Measurements from ENCODE around the gene ITGB2. TPM values are rescaled to one million over a fixed set of nuclear protein-coding genes. Genes with fewer than 3 reads are reported as not detected.

ITGB2 gene
- total RNA-seq, 1 experiment from 2014 or later = 45.1 TPM

DNA sequence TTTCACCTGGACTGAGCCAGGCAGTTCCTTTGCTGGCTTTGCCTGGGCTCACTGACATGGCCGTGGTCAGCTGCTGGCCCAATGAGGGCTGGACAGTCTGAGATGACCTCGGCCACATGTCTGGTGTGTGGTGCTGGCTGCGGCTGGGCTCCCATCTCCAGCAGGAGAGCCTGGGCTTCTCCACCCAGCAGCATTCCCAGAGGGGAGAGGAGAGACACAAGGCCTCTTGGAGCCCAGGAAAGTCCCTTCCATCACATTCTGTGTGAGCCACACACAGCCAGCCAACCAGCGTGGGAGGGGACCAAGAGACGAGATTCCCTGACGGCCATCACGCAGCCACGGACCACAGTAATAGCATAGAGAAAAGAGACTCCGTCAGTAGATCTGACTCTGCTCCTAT, 81.7 kb downstream of the ITGB2 start:
- TF ChIP-seq, protein P1, sequence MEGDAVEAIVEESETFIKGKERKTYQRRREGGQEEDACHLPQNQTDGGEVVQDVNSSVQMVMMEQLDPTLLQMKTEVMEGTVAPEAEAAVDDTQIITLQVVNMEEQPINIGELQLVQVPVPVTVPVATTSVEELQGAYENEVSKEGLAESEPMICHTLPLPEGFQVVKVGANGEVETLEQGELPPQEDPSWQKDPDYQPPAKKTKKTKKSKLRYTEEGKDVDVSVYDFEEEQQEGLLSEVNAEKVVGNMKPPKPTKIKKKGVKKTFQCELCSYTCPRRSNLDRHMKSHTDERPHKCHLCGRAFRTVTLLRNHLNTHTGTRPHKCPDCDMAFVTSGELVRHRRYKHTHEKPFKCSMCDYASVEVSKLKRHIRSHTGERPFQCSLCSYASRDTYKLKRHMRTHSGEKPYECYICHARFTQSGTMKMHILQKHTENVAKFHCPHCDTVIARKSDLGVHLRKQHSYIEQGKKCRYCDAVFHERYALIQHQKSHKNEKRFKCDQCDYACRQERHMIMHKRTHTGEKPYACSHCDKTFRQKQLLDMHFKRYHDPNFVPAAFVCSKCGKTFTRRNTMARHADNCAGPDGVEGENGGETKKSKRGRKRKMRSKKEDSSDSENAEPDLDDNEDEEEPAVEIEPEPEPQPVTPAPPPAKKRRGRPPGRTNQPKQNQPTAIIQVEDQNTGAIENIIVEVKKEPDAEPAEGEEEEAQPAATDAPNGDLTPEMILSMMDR (conservative IDR thresholded peaks at IDR 0.05; ENCODE audit: low read depth, low read length) = no peak
- TF ChIP-seq EZH2phosphoT487 (IDR thresholded peaks at IDR 0.05; ENCODE audit: borderline replicate concordance, low read length) (no peak), EZH2 (IDR thresholded peaks at IDR 0.05; ENCODE audit: low read length, unreplicated experiment) (no peak)
- BruUV-seq (replicated peaks) = no TSS peak
- Histone ChIP-seq H3K4me3 (ENCODE audit: low read length) (no peak overlapping the region), H3K9me3 (ENCODE audit: low read length) (no peaks in the 10 kb centered on the region), H3F3A (ENCODE audit: low read length, unreplicated experiment) (no peaks in the 10 kb centered on the region), H3K9ac (ENCODE audit: low read length) (no peak overlapping the region), H3K4me2 (ENCODE audit: low read length) (no peak overlapping the region), H2AFZ (ENCODE audit: low read length) (no peak overlapping the region), H3K27ac (ENCODE audit: low read length) (no peak overlapping the region), H3K9me2 (replicated peaks; ENCODE audit: low read length) (no peaks in the 10 kb centered on the region), H3K27me3 (ENCODE audit: low read length) (no peaks in the 10 kb centered on the region), H3K36me3 (ENCODE audit: low read depth, low read length) (no peaks in the 10 kb centered on the region), H3K4me1 (ENCODE audit: insufficient read depth, low read length) (no peaks in the 10 kb centered on the region), H4K20me1 (ENCODE audit: low read length) (no peaks in the 10 kb centered on the region), H3K79me2 (ENCODE audit: low read length) (no peaks in the 10 kb centered on the region)
- CTCF ChIA-PET = no interaction called here
- ATAC-seq = no peak
- POLR2A ChIA-PET (ENCODE audit: unreplicated experiment) = no interaction called here
- DNase-seq = no peak
- intact Hi-C loops (cut with micrococcal nuclease) = no loop called here

DNA sequence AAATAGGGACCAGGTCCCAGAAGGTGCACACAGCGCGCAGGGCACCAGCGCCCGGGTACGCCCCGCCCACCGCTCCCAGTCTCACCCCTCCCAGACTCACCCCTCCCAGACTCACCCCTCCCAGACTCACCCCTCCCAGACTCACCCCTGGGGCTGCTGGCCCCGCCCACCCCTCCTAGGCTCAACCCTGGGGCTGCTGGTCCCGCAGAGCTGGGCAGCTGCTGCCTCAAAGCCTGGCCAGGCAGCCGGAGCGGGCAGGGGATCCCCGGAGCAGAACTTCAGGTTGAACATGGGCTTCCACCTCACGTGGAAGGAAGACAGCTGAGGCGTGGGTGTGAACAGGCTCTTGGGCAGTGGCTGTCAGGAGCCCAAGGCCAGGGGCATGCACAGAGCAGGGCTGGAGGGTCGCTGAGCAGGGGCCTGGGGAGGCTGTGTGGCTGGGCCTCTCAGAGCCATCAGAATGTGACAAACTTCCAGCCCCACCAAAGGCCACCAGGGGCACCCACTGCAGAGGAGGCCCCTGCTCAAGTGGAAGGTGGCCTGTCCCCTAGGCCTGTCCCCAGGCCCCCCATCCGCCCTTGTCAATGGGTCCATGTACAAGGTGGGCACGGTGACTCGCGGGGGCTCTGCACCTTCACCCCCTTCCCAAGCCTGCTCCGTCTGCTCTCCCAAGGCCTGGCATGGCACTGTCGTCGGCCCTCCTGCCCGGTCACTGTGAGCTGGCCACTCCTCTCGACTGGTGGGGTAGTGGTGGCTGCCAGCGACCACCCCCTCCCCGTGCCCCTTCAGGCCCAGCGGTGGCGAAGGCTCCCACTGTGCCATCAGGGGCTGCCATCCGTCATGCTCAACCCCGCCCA, 82.4 kb downstream of the ITGB2 start:
- ATAC-seq = 0 out of 2 replicates have a peak, but pooled peaks have one; percentile 23
- intact Hi-C loops (cut with micrococcal nuclease) = no loop called here
- POLR2A ChIA-PET (ENCODE audit: unreplicated experiment) = no interaction called here

More for the DNA sequence above, 82.4 kb downstream of the ITGB2 start:
- no peaks in the 10 kb centered on the region for H4K20me1 ChIP-seq (ENCODE audit: low read length)
- H3K4me1 ChIP-seq (ENCODE audit: insufficient read depth, low read length) = no peaks in the 10 kb centered on the region
- DNase-seq = no peak
- H3K9me2 ChIP-seq (replicated peaks; ENCODE audit: low read length) = no peaks in the 10 kb centered on the region
- H3K79me2 ChIP-seq (ENCODE audit: low read length) = no peaks in the 10 kb centered on the region
- H3K9ac ChIP-seq (ENCODE audit: low read length) = no peak overlapping the region
- H3K4me2 ChIP-seq (ENCODE audit: low read length) = no peak overlapping the region
- no peak overlapping the region for H3K4me3 ChIP-seq (ENCODE audit: low read length)
- H3K36me3 ChIP-seq (ENCODE audit: low read depth, low read length) = no peaks in the 10 kb centered on the region
- TF ChIP-seq EZH2 (IDR thresholded peaks at IDR 0.05; ENCODE audit: low read length, unreplicated experiment) (no peak), EZH2phosphoT487 (IDR thresholded peaks at IDR 0.05; ENCODE audit: borderline replicate concordance, low read length) (no peak)
- TF ChIP-seq, protein P1 (conservative IDR thresholded peaks at IDR 0.05; ENCODE audit: low read depth, low read length) = no peak
- BruUV-seq (replicated peaks) = no TSS peak
- H3F3A ChIP-seq (ENCODE audit: low read length, unreplicated experiment) = no peaks in the 10 kb centered on the region
- H2AFZ ChIP-seq (ENCODE audit: low read length) = no peak overlapping the region
- no peaks in the 10 kb centered on the region for H3K27me3 ChIP-seq (ENCODE audit: low read length)
- CTCF ChIA-PET = no interaction called here
- H3K9me3 ChIP-seq (ENCODE audit: low read length) = no peaks in the 10 kb centered on the region
- no peak overlapping the region for H3K27ac ChIP-seq (ENCODE audit: low read length)
